H1 (cell line): Measurements from ENCODE around the gene PRAME. TPM values are rescaled to one million over a fixed set of nuclear protein-coding genes. Genes with fewer than 3 reads are reported as not detected.

Experiments used
- CTCF ChIA-PET: fragments of 300-600 bp; sonication (Branson Sonifier 250); formaldehyde crosslinking; loops from one replicate; lab custom pipeline; 2021; ENCODE audit not compliant: partially characterized antibody; lab: Charles Lee
- POLR2A ChIA-PET: fragments of 300-600 bp; sonication (Branson Sonifier 250); formaldehyde crosslinking; loops from one replicate; lab custom pipeline; 2021; ENCODE audit warnings: inconsistent platforms; ENCODE audit not compliant: partially characterized antibody; lab: Charles Lee
- DNase-seq, 2 experiments: peaks; one replicate each; pipeline versions ENCODE4 v3.0.0 to v3.0.0-alpha.2; 2010 to 2022; ENCODE audit warnings: low spot score in 2 of 2, low read depth in 1 of 2, mixed read lengths in 1 of 2
- FAIRE-seq: peaks from 2 replicates; lab custom pipeline; 2011; peaks lifted over from hg19 to GRCh38; lab: Jason Lieb, UNC
- H2AFZ ChIP-seq: 2 replicates; pipeline ENCODE4 v1.8.1; 2012; ENCODE audit warnings: low read length, inconsistent platforms
- H2AK5ac ChIP-seq: 2 replicates; pipeline ENCODE4 v1.6.1; 2013; ENCODE audit warnings: low read depth, low read length
- H2BK120ac ChIP-seq: replicated peaks from 2 replicates; pipeline ENCODE3; 2013; ENCODE audit warnings: low read depth, low read length, inconsistent platforms
- H2BK12ac ChIP-seq: 2 replicates; pipeline ENCODE4 v1.6.1; 2013; ENCODE audit warnings: low read depth, low read length
- H2BK15ac ChIP-seq: 2 replicates; pipeline ENCODE4 v1.6.1; 2013; ENCODE audit warnings: low read length
- H2BK20ac ChIP-seq: 2 replicates; pipeline ENCODE4 v1.6.1; 2013; ENCODE audit warnings: low read length
- H2BK5ac ChIP-seq: 2 replicates; pipeline ENCODE4 v1.6.1; 2013; ENCODE audit warnings: low read depth, low read length
- H3K14ac ChIP-seq: 2 replicates; pipeline ENCODE4 v1.6.1; 2013; ENCODE audit warnings: inconsistent platforms; ENCODE audit not compliant: insufficient read length
- H3K18ac ChIP-seq: 2 replicates; pipeline ENCODE4 v1.6.1; 2013; ENCODE audit warnings: low read length; ENCODE audit errors: extremely low read depth
- H3K23ac ChIP-seq: 2 replicates; pipeline ENCODE4 v1.6.1; 2013; ENCODE audit warnings: inconsistent platforms; ENCODE audit not compliant: insufficient read length
- H3K23me2 ChIP-seq: 2 replicates; pipeline ENCODE4 v1.6.1; 2013; ENCODE audit warnings: low read depth, low read length
- H3K27ac ChIP-seq: 2 replicates; pipeline ENCODE4 v1.6.1; 2011; ENCODE audit warnings: low read depth, low read length, inconsistent platforms
- H3K27me3 ChIP-seq, 4 experiments: replicated peaks in 1 of 4; 1 replicate in 1 of 4; 2 replicates in 3 of 4; pipeline versions ENCODE4 v1.6.1 to v1.8.1; 2011 to 2013; ENCODE audit warnings: low read length in 3 of 4, mild to moderate bottlenecking in 3 of 4, inconsistent platforms in 2 of 4, mixed read lengths in 2 of 4, moderate library complexity in 1 of 4; ENCODE audit not compliant: control insufficient read depth in 3 of 4, insufficient read depth in 3 of 4; ENCODE audit errors: extremely low read depth in 1 of 4
- H3K36me3 ChIP-seq, 4 experiments: 2 replicates each; pipeline versions ENCODE4 v1.6.1 to v1.8.1; 2011 to 2013; ENCODE audit warnings: mild to moderate bottlenecking in 4 of 4, low read length in 3 of 4, moderate library complexity in 2 of 4, control low read depth in 1 of 4, inconsistent platforms in 1 of 4; ENCODE audit not compliant: insufficient read depth in 4 of 4, control insufficient read depth in 2 of 4
- H3K4ac ChIP-seq: replicated peaks from 2 replicates; pipeline ENCODE3; 2013; ENCODE audit warnings: low read length, low read depth, mixed read lengths, inconsistent platforms; ENCODE audit not compliant: insufficient read length
- H3K4me1 ChIP-seq, 4 experiments: replicated peaks in 1 of 4; 1 replicate in 1 of 4; 2 replicates in 3 of 4; pipeline versions ENCODE4 v1.6.1 to v1.8.1; 2011 to 2013; ENCODE audit warnings: low read length in 3 of 4, inconsistent platforms in 2 of 4, mixed read lengths in 1 of 4; ENCODE audit not compliant: insufficient read depth in 4 of 4, control insufficient read depth in 3 of 4
- H3K4me2 ChIP-seq, 2 experiments: 2 replicates each; pipeline versions ENCODE4 v1.6.1 to v1.8.1; 2011 to 2013; ENCODE audit warnings: low read depth in 2 of 2, low read length in 2 of 2, control low read depth in 1 of 2, inconsistent platforms in 1 of 2, mild to moderate bottlenecking in 1 of 2; ENCODE audit not compliant: insufficient read depth in 1 of 2
- H3K4me3 ChIP-seq, 4 experiments: fragments of 200-600, 300-600 bp in 1 of 4; sonication (generic), shearing (Covaris generic), sonication (Bioruptor Twin) in 1 of 4; 2 replicates each; pipeline versions ENCODE4 v1.5.1 to v1.8.1; 2011 to 2016; ENCODE audit warnings: low read length in 4 of 4, low read depth in 3 of 4, control low read depth in 2 of 4, inconsistent platforms in 2 of 4, mild to moderate bottlenecking in 2 of 4, mixed read lengths in 1 of 4, moderate library complexity in 1 of 4; ENCODE audit not compliant: insufficient read depth in 2 of 4; ENCODE audit errors: extremely low read depth in 1 of 4
- H3K56ac ChIP-seq: replicated peaks from 2 replicates; pipeline ENCODE3; 2013; ENCODE audit warnings: low read depth, mild to moderate bottlenecking, mixed read lengths, low read length, inconsistent platforms; ENCODE audit not compliant: insufficient read length
- H3K79me1 ChIP-seq: 2 replicates; pipeline ENCODE4 v1.6.1; 2013; ENCODE audit warnings: low read depth, low read length, control low read depth
- H3K79me2 ChIP-seq, 2 experiments: 2 replicates each; pipeline versions ENCODE4 v1.6.1 to v1.8.1; 2012 to 2013; ENCODE audit warnings: low read length in 2 of 2, mild to moderate bottlenecking in 2 of 2, inconsistent platforms in 1 of 2; ENCODE audit not compliant: insufficient read depth in 2 of 2, control insufficient read depth in 1 of 2
- H3K9ac ChIP-seq, 4 experiments: replicated peaks in 1 of 4; 1 replicate in 1 of 4; 2 replicates in 3 of 4; pipeline versions ENCODE4 v1.6.1 to v1.8.1; 2011 to 2013; ENCODE audit warnings: low read depth in 3 of 4, low read length in 3 of 4, control low read depth in 2 of 4, mild to moderate bottlenecking in 2 of 4, moderate library complexity in 2 of 4, inconsistent platforms in 1 of 4; ENCODE audit errors: extremely low read depth in 1 of 4
- H3K9me3 ChIP-seq, 2 experiments: 2 replicates each; pipeline versions ENCODE4 v1.6.1 to v1.8.1; 2012 to 2013; ENCODE audit warnings: mild to moderate bottlenecking in 2 of 2, moderate library complexity in 2 of 2, control low read depth in 1 of 2, inconsistent platforms in 1 of 2, low read depth in 1 of 2, low read length in 1 of 2, mixed read lengths in 1 of 2; ENCODE audit not compliant: insufficient read depth in 2 of 2
- H4K20me1 ChIP-seq, 2 experiments: replicated peaks in 1 of 2; 2 replicates each; pipeline versions ENCODE3 to v1.8.1; 2011 to 2013; ENCODE audit warnings: inconsistent platforms in 2 of 2, low read length in 2 of 2, mild to moderate bottlenecking in 1 of 2; ENCODE audit not compliant: insufficient read depth in 2 of 2, control insufficient read depth in 1 of 2
- H4K5ac ChIP-seq: 2 replicates; pipeline ENCODE4 v1.6.1; 2013; ENCODE audit warnings: low read length, low read depth, mixed read lengths, inconsistent platforms; ENCODE audit not compliant: insufficient read length
- H4K8ac ChIP-seq: 2 replicates; pipeline ENCODE4 v1.8.0; 2013; ENCODE audit warnings: mild to moderate bottlenecking, moderate library complexity, low read length, inconsistent platforms; ENCODE audit not compliant: insufficient read depth; ENCODE audit errors: extremely low read depth
- H4K91ac ChIP-seq: replicated peaks from 2 replicates; pipeline ENCODE3; 2013; ENCODE audit warnings: low read length, mixed read lengths, inconsistent platforms; ENCODE audit not compliant: insufficient read length
- EP300 ChIP-seq, 2 experiments: IDR thresholded peaks; 1 replicate in 1 of 2; 2 replicates in 1 of 2; pipeline ENCODE4 v1.6.1; 2011 to 2012; ENCODE audit warnings: low read depth in 2 of 2, low read length in 2 of 2, mild to moderate bottlenecking in 2 of 2, borderline replicate concordance in 1 of 2, inconsistent platforms in 1 of 2, moderate library complexity in 1 of 2
- FOSL1 ChIP-seq: IDR thresholded peaks from 2 replicates; pipeline ENCODE4 v1.6.1; 2011; ENCODE audit warnings: mild to moderate bottlenecking, low read depth, low read length, moderate library complexity; ENCODE audit not compliant: insufficient read depth
- JUN ChIP-seq: IDR thresholded peaks from 2 replicates; pipeline ENCODE4 v1.6.1; 2011; ENCODE audit warnings: low read depth, mild to moderate bottlenecking, improper control_type of control experiment, low read length
- KDM4A ChIP-seq: IDR thresholded peaks from one replicate; pipeline ENCODE4 v1.7.1; 2012; ENCODE audit warnings: low read depth, mild to moderate bottlenecking, moderate library complexity, low read length, inconsistent platforms; ENCODE audit not compliant: severe bottlenecking
- KDM5A ChIP-seq: fragments of 200-600 bp; IDR thresholded peaks from 2 replicates; pipeline ENCODE4 v1.7.1; 2012; ENCODE audit warnings: mild to moderate bottlenecking, low read length, inconsistent platforms, mixed read lengths
- POLR2A ChIP-seq, 2 experiments: IDR thresholded peaks; 1 replicate in 1 of 2; 2 replicates in 1 of 2; pipeline ENCODE4 v1.6.1; 2011; ENCODE audit warnings: low read depth in 2 of 2, low read length in 2 of 2, mild to moderate bottlenecking in 2 of 2; ENCODE audit errors: control extremely low read depth in 1 of 2
- POLR2AphosphoS5 ChIP-seq: IDR thresholded peaks from 2 replicates; pipeline ENCODE4 v1.6.1; 2011; ENCODE audit warnings: low read depth, low read length
- SIX5 ChIP-seq: IDR thresholded peaks from 2 replicates; pipeline ENCODE4 v1.6.1; 2011; ENCODE audit warnings: mild to moderate bottlenecking, low read depth, low read length
- SP2 ChIP-seq: IDR thresholded peaks from 2 replicates; pipeline ENCODE4 v1.6.1; 2012; ENCODE audit warnings: mild to moderate bottlenecking, low read length, inconsistent platforms
- SRF ChIP-seq: IDR thresholded peaks from 2 replicates; pipeline ENCODE4 v1.6.1; 2011; ENCODE audit warnings: mild to moderate bottlenecking, low read depth, low read length, moderate library complexity
- TEAD4 ChIP-seq: IDR thresholded peaks from 2 replicates; pipeline ENCODE4 v1.6.1; 2012; ENCODE audit warnings: low read depth, low read length, inconsistent platforms, mixed read lengths
- YY1 ChIP-seq: IDR thresholded peaks from 2 replicates; pipeline ENCODE4 v1.6.1; 2011; ENCODE audit warnings: low read depth, mild to moderate bottlenecking, low read length
- WGBS, 2 experiments: shearing (Covaris generic) in 1 of 2; methylation state at CpG; one replicate each; pipeline versions ENCODE4 v1.1.6 to v1.1.7; 2013 to 2015; ENCODE audit warnings: low lambda C conversion rate in 2 of 2, mixed read lengths in 2 of 2, inconsistent platforms in 1 of 2, low coverage in 1 of 2, missing lambda C conversion rate in 1 of 2; ENCODE audit not compliant: insufficient replicate concordance in 2 of 2, insufficient coverage in 1 of 2, insufficient read length in 1 of 2; ENCODE audit errors: extremely low coverage in 1 of 2, missing lambda C conversion rate in 1 of 2; 5-methylcytosine and 5-hydroxymethylcytosine counted together
- polyA plus RNA-seq, 7 experiments: library from polyadenylated mRNA; depleted of rRNA in 3 of 7; stranded (reverse) in 5 of 7; unstranded in 2 of 7; fragments of >200 nt in 5 of 7; fragments of 200-250 nt in 2 of 7; gene quantifications; 1 replicate in 5 of 7; 2 replicates in 1 of 7; 4 replicates in 1 of 7; pipeline versions ENCODE4 v1.2.1 to v1.2.3, GENCODE V29; 2011 to 2013; ENCODE audit warnings: missing spikeins in 2 of 7, mixed read lengths in 2 of 7
- total RNA-seq: library from RNA; stranded (reverse); fragmentation: NEBNext Ultra II Directional; extraction: Animal tissue kit (Norgen Biotek cat#: 25700); gene quantifications from 2 replicates; pipeline ENCODE4 v1.2.1, GENCODE V29; 2021
- TF ChIP-seq, protein P1 (sequence below): IDR thresholded peaks from 2 replicates; pipeline ENCODE4 v1.6.1; 2011; ENCODE audit warnings: low read length, improper control_type of control experiment

Gene PRAME
- total and polyA plus RNA-seq, 2 of the 8 experiments (the other 6 are each of a cell fraction or from before 2014, with no cell fraction given) = 0.15 to 1.1 TPM

DNA sequence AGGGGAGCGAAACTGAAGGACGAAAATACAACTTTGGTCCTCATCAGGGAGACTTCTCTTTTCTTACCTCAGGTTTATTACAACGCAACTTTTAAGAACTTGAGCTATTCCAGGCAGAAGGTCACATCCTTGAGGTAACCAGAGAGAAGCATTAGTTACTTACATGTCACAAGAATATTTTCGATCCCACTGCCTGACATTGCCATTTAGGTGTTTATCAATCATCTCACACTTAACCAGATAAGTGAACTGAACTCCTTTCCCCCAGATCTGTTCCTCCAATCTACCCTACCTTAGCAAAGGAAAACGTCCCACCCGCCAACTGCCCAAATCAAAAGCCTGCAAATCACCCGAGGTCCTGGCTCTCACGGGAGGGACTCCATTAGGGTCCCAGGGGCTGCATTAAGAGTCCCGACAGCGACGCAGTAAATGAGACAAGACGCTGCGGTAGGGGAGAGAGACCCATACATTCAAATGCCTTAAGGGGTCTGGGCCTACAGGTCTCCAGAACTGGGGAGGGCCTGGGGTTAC is 51.3 kb downstream of the PRAME start:
- no peak overlapping the region for H2BK120ac ChIP-seq
- POLR2A ChIA-PET = no interaction called here
- H4K8ac ChIP-seq = no peak overlapping the region
- H3K36me3 ChIP-seq = peaks cover 0 to 15% (median 2%) of the 10 kb centered on the region in 4 experiments; a peak in 5 of 8 replicates
- H3K4me1 ChIP-seq = no peaks in the 10 kb centered on the region
- H3K14ac ChIP-seq = no peak overlapping the region
- DNase-seq (no peak), FAIRE-seq (no peak)
- H3K4ac ChIP-seq = no peak overlapping the region
- H2BK20ac ChIP-seq = no peak overlapping the region
- no peak overlapping the region for H2AK5ac ChIP-seq
- H4K20me1 ChIP-seq = peaks cover 0 to 1% of the 10 kb centered on the region in 2 experiments
- H3K4me2 ChIP-seq = peak overlapping the region; percentile 68 to 72
- peak overlapping the region in 3 of 4 experiments; percentile 53 to 78 (median 68); a peak in 5 of 7 replicates for H3K9ac ChIP-seq
- H3K9me3 ChIP-seq = no peaks in the 10 kb centered on the region; a peak in 1 of 4 replicates
- CTCF ChIA-PET = interaction anchor here (1.2 to 1.6 kb wide), 6 partner anchors 31 to 85 kb away, joined by 3 to 8 read pairs (median 5); no protein-coding TSS in a partner anchor
- H4K91ac ChIP-seq = no peak overlapping the region
- H3K23ac ChIP-seq = no peak overlapping the region
- H3K27ac ChIP-seq = no peak overlapping the region
- 29% methylated on average over 13 of the region's 13 CpGs; no CpG with 5 or more reads in 1 of the 2 experiments for WGBS, 2 experiments
- H3K18ac ChIP-seq = no peak overlapping the region
- no peaks in the 10 kb centered on the region; the same call in 1 of the 2 replicates for H3K23me2 ChIP-seq
- peak overlapping the region; percentile 54 to 95 (median 88) for H3K4me3 ChIP-seq
- H3K79me2 ChIP-seq = peaks cover 0 to 6% of the 10 kb centered on the region in 2 experiments; a peak in 2 of 4 replicates
- H4K5ac ChIP-seq = no peak overlapping the region
- H3K79me1 ChIP-seq = no peaks in the 10 kb centered on the region
- no peak overlapping the region for H2BK12ac ChIP-seq
- H2AFZ ChIP-seq = no peak overlapping the region
- no peak overlapping the region for H2BK5ac ChIP-seq
- peaks cover 0 to 10% (median 2%) of the 10 kb centered on the region in 4 experiments; a peak in 4 of 7 replicates for H3K27me3 ChIP-seq
- no peak overlapping the region for H2BK15ac ChIP-seq
- H3K56ac ChIP-seq = no peak overlapping the region
- no peak for TF ChIP-seq POLR2A (IDR thresholded peaks at IDR 0.05; ENCODE audit: control extremely low read depth in 1 of 2, low read depth in 2 of 2, low read length in 2 of 2)
- TF ChIP-seq KDM4A = no peak
- no peak for TF ChIP-seq POLR2AphosphoS5
- no peak for TF ChIP-seq YY1
- no peak for TF ChIP-seq SP2
- TF ChIP-seq, protein P1, sequence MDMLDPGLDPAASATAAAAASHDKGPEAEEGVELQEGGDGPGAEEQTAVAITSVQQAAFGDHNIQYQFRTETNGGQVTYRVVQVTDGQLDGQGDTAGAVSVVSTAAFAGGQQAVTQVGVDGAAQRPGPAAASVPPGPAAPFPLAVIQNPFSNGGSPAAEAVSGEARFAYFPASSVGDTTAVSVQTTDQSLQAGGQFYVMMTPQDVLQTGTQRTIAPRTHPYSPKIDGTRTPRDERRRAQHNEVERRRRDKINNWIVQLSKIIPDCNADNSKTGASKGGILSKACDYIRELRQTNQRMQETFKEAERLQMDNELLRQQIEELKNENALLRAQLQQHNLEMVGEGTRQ = no peak
- TF ChIP-seq JUN = no peak
- TF ChIP-seq FOSL1 = no peak
- TF ChIP-seq SIX5 = no peak
- TF ChIP-seq EP300 (IDR thresholded peaks at IDR 0.05; ENCODE audit: borderline replicate concordance in 1 of 2, low read depth in 2 of 2, low read length in 2 of 2) = no peak
- TF ChIP-seq TEAD4 = no peak
- no peak for TF ChIP-seq SRF
- TF ChIP-seq KDM5A = no peak
